Measurements from ENCODE around the gene NAA35. TPM values are rescaled to one million over a fixed set of nuclear protein-coding genes. Genes with fewer than 3 reads are reported as not detected.

The NAA35 gene
- total and polyA plus RNA-seq, 2 experiments from 2014 or later: 29.2 to 31.6 TPM

- H3K4me1 Mint-ChIP-seq: no peaks in the 10 kb centered on the region; the same call in 2 of the 3 replicates
- Histone ChIP-seq H3K27ac (ENCODE audit: low read depth) (no peak overlapping the region), H3K79me2 (replicated peaks; ENCODE audit: insufficient read depth) (no peaks in the 10 kb centered on the region), H3K4me2 (no peak overlapping the region), H3K4me3 (no peak overlapping the region), H2AFZ (no peak overlapping the region), H4K20me1 (replicated peaks; ENCODE audit: insufficient read depth) (peaks cover 4% of the 10 kb centered on the region; the same call in 1 of the 2 replicates), H3K9me2 (ENCODE audit: insufficient read depth) (no peaks in the 10 kb centered on the region), H3K4me1 (ENCODE audit: insufficient read depth) (no peaks in the 10 kb centered on the region), H3F3A (replicated peaks; ENCODE audit: low read depth) (no peaks in the 10 kb centered on the region), H3K27me3 (ENCODE audit: insufficient read depth) (no peaks in the 10 kb centered on the region), H3K36me3 (ENCODE audit: insufficient read depth) (no peaks in the 10 kb centered on the region; the same call in 1 of the 2 replicates)
- peaks cover 18% of the 10 kb centered on the region for H3K36me3 Mint-ChIP-seq (ENCODE audit: low read depth)
- no peak overlapping the region for H3K4me3 Mint-ChIP-seq
- ATAC-seq: no peak
- no peaks in the 10 kb centered on the region for H3K9me3 Mint-ChIP-seq
- no peak overlapping the region for H3K27ac Mint-ChIP-seq
- peaks cover 2% of the 10 kb centered on the region for H3K27me3 Mint-ChIP-seq (ENCODE audit: insufficient read depth, low read depth, poor library complexity)
- TF ChIP-seq REST (IDR thresholded peaks at IDR 0.05; ENCODE audit: unreplicated experiment) (no peak), EZH2phosphoT487 (IDR thresholded peaks at IDR 0.05; ENCODE audit: unreplicated experiment) (no peak)
- DNase-seq (ENCODE audit: low spot score): no peak
Observed at GRCh38 chr9:86042199-86042978, 101.4 kb downstream of the NAA35 start.

- no peak for ATAC-seq
- Mint-ChIP-seq H3K36me3 (ENCODE audit: low read depth) (peaks cover 14% of the 10 kb centered on the region), H3K4me1 (no peaks in the 10 kb centered on the region; the same call in 2 of the 3 replicates), H3K27ac (no peak overlapping the region), H3K9me3 (no peaks in the 10 kb centered on the region), H3K27me3 (ENCODE audit: insufficient read depth, low read depth, poor library complexity) (peaks cover 2% of the 10 kb centered on the region), H3K4me3 (no peak overlapping the region)
- DNase-seq (ENCODE audit: low spot score): no peak
- Histone ChIP-seq H3K36me3 (ENCODE audit: insufficient read depth) (no peaks in the 10 kb centered on the region; the same call in 1 of the 2 replicates), H3K4me3 (no peak overlapping the region), H3K4me1 (ENCODE audit: insufficient read depth) (no peaks in the 10 kb centered on the region), H4K20me1 (replicated peaks; ENCODE audit: insufficient read depth) (peaks cover 4% of the 10 kb centered on the region; the same call in 1 of the 2 replicates), H3K79me2 (replicated peaks; ENCODE audit: insufficient read depth) (no peaks in the 10 kb centered on the region), H3K4me2 (no peak overlapping the region), H3K9me2 (ENCODE audit: insufficient read depth) (no peaks in the 10 kb centered on the region), H3K27ac (ENCODE audit: low read depth) (no peak overlapping the region), H2AFZ (no peak overlapping the region), H3K27me3 (ENCODE audit: insufficient read depth) (no peaks in the 10 kb centered on the region), H3F3A (replicated peaks; ENCODE audit: low read depth) (no peaks in the 10 kb centered on the region)
- TF ChIP-seq ZNF331 (CRISPR knock-in tag; IDR thresholded peaks at IDR 0.05; ENCODE audit: low read depth) (no peak), ZNF114 (CRISPR knock-in tag; IDR thresholded peaks at IDR 0.05) (no peak), CTCF (conservative IDR thresholded peaks at IDR 0.05; ENCODE audit: low read depth in 2 of 2) (no peak), ZNF462 (CRISPR knock-in tag; IDR thresholded peaks at IDR 0.05) (no peak), CREB1 (CRISPR knock-in tag; IDR thresholded peaks at IDR 0.05; ENCODE audit: low read depth) (no peak)
Observed at GRCh38 chr9:86043586-86043985, 102.6 kb downstream of the NAA35 start.

Data from GM23338 (cell line).